A172 (cell line): ENCODE measurements around the gene MMP2. TPM values are rescaled to one million over a fixed set of nuclear protein-coding genes. Genes with fewer than 3 reads are reported as not detected.

ENCODE experiments used
- DNase-seq: peaks from one replicate; pipeline ENCODE4 v3.0.0-alpha.2; 2015; ENCODE audit warnings: low spot score
- total RNA-seq: library from RNA; depleted of rRNA; stranded (reverse); fragments of >200 nt; shearing (Covaris generic); gene quantifications from 2 replicates; pipeline ENCODE4 v1.2.3, GENCODE V29; 2014

Gene MMP2
- total RNA-seq, 1 experiment from 2014 or later = 103 TPM

- DNase-seq = no peak
These were observed 9.0 kb upstream of the MMP2 start for GRCh38 chr16:55469821-55470532.

- DNase-seq = peak; percentile 90
These were observed 8.2 kb upstream of the MMP2 start for GRCh38 chr16:55470533-55471371.

- peak; percentile 95 for DNase-seq
These were observed 7.4 kb upstream of the MMP2 start for GRCh38 chr16:55471448-55472097.

GRCh38 chr16:55473587-55473986, 5.4 kb upstream of the MMP2 start:
- DNase-seq = no peak

- no peak for DNase-seq
These were observed 4.2 kb upstream of the MMP2 start for GRCh38 chr16:55474821-55475220.

- DNase-seq = no peak
These were observed 3.1 kb upstream of the MMP2 start for GRCh38 chr16:55475919-55476318.

- DNase-seq = no peak
These were observed 2.1 kb upstream of the MMP2 start for GRCh38 chr16:55476625-55477533.

- DNase-seq = no peak
These were observed 1.3 kb upstream of the MMP2 start for GRCh38 chr16:55477736-55478135.

- DNase-seq = no peak
These were observed 587 bp downstream of the MMP2 start for GRCh38 chr16:55479430-55480140.

- peak; percentile 34 for DNase-seq
These were observed 1.2 kb downstream of the MMP2 start for GRCh38 chr16:55480228-55480655.

GRCh38 chr16:55481023-55481422, 2.0 kb downstream of the MMP2 start:
- DNase-seq = no peak

- no peak for DNase-seq
These were observed 3.1 kb downstream of the MMP2 start for GRCh38 chr16:55482056-55482455.

GRCh38 chr16:55487048-55487803, 8.2 kb downstream of the MMP2 start:
- DNase-seq = peak; percentile 70

GRCh38 chr16:55488306-55488705, 9.3 kb downstream of the MMP2 start:
- DNase-seq = peak; percentile 68

GRCh38 chr16:55489119-55489955, 10.3 kb downstream of the MMP2 start:
- DNase-seq = no peak

- DNase-seq = no peak
These were observed 10.9 kb downstream of the MMP2 start for GRCh38 chr16:55489956-55490265.

GRCh38 chr16:55490301-55490700, 11.3 kb downstream of the MMP2 start:
- no peak for DNase-seq

GRCh38 chr16:55491691-55492090, 12.7 kb downstream of the MMP2 start:
- DNase-seq = no peak

GRCh38 chr16:55492756-55493380, 13.9 kb downstream of the MMP2 start:
- no peak for DNase-seq
